Stimulated activated naive B cell treated with anti-CD40 and anti-IgM and Interleukin-4, amounts not matched to agents 10 μg/mL and 1 μg/mL and 100 μg/mL, for 72 hours (primary cell): ENCODE data around the gene LIAS.

Experiments
- ATAC-seq, 2 donors: fragments of 150-1000 bp; cut with Tn5 transposase; replicated peaks; 2 replicates each; pipeline ENCODE4 v1.10.0; 2021; ENCODE audit warnings: moderate library complexity in 1 of 2
- DNase-seq: peaks from one replicate; pipeline ENCODE4 v3.0.0; 2021
- H3K27ac Mint-ChIP-seq: one replicate; pipeline ENCODE4 v1.8.0; 2022; ENCODE audit warnings: mild to moderate bottlenecking, mixed read lengths
- H3K27me3 Mint-ChIP-seq, 2 donors: one replicate each; pipeline ENCODE4 v1.8.0; 2022; ENCODE audit warnings: mixed read lengths in 2 of 2
- H3K36me3 Mint-ChIP-seq, 2 donors: one replicate each; pipeline ENCODE4 v1.8.0; 2022; ENCODE audit warnings: mixed read lengths in 2 of 2, mild to moderate bottlenecking in 1 of 2
- H3K4me1 Mint-ChIP-seq, 2 donors: one replicate each; pipeline ENCODE4 v1.8.0; 2022; ENCODE audit warnings: mixed read lengths in 2 of 2, mild to moderate bottlenecking in 1 of 2
- H3K4me3 Mint-ChIP-seq, 2 donors: one replicate each; pipeline ENCODE4 v1.8.0; 2022; ENCODE audit warnings: mild to moderate bottlenecking in 2 of 2, mixed read lengths in 2 of 2, moderate library complexity in 1 of 2
- H3K9me3 Mint-ChIP-seq, 2 donors: one replicate each; pipeline ENCODE4 v1.8.0; 2022; ENCODE audit warnings: mixed read lengths in 2 of 2, mild to moderate bottlenecking in 1 of 2

The LIAS gene

DNA sequence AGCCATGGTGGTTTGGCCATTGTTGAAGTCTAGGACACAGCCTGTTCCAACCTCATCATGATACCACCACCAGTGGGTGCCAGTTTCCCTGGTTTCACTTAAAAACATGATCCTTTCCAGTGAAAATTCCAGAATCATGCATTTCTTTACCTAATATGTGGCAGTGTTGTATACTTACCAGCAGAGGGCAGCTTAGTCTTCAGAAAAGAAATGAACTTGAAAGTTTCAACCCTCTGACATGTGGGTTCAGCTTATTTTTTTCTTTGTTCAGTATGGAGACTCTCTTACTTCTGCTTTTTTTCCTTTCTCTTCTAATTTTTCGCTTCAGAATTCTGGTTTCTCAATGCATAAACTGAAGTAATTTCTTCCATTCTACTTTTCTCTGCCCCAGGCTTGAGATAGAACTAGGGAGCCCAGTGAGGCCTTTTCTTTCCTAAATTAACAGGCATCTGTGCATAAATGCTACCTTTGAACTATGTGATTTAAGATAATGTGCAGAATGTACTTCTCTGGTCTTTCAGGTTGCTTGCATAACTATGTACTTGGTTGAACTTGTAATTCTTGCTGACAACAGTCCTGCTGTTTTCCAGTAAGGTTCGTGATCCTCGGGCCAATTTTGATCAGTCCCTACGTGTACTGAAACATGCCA lies 10.7 kb downstream of the LIAS start:
- DNase-seq (no peak), ATAC-seq (peak; percentile 95)
- Mint-ChIP-seq H3K4me1 (peaks cover 7 to 12% of the 10 kb centered on the region in 2 donors), H3K9me3 (no peaks in the 10 kb centered on the region), H3K27ac (peak overlapping the region; percentile 16), H3K36me3 (peaks cover 15 to 30% of the 10 kb centered on the region in 2 donors), H3K27me3 (no peaks in the 10 kb centered on the region), H3K4me3 (peak overlapping the region in 1 of 2 donors; percentile 25)

- no peaks in the 10 kb centered on the region for H3K9me3 Mint-ChIP-seq
- H3K36me3 Mint-ChIP-seq: peaks cover 10 to 23% of the 10 kb centered on the region in 2 donors
- DNase-seq (no peak), ATAC-seq (no peak)
- H3K27ac Mint-ChIP-seq: no peak overlapping the region
- H3K4me1 Mint-ChIP-seq: peaks cover 6 to 12% of the 10 kb centered on the region in 2 donors
- H3K4me3 Mint-ChIP-seq: no peak overlapping the region
- H3K27me3 Mint-ChIP-seq: no peaks in the 10 kb centered on the region
Observed at GRCh38 chr4:39470402-39470801, 11.5 kb downstream of the LIAS start.

- Mint-ChIP-seq H3K4me1 (peaks cover 6 to 12% of the 10 kb centered on the region in 2 donors), H3K27ac (no peak overlapping the region), H3K36me3 (peaks cover 10 to 30% of the 10 kb centered on the region in 2 donors), H3K9me3 (no peaks in the 10 kb centered on the region), H3K4me3 (no peak overlapping the region), H3K27me3 (no peaks in the 10 kb centered on the region)
- ATAC-seq (no peak), DNase-seq (no peak)
Observed at GRCh38 chr4:39472396-39472795, 13.5 kb downstream of the LIAS start.

DNA sequence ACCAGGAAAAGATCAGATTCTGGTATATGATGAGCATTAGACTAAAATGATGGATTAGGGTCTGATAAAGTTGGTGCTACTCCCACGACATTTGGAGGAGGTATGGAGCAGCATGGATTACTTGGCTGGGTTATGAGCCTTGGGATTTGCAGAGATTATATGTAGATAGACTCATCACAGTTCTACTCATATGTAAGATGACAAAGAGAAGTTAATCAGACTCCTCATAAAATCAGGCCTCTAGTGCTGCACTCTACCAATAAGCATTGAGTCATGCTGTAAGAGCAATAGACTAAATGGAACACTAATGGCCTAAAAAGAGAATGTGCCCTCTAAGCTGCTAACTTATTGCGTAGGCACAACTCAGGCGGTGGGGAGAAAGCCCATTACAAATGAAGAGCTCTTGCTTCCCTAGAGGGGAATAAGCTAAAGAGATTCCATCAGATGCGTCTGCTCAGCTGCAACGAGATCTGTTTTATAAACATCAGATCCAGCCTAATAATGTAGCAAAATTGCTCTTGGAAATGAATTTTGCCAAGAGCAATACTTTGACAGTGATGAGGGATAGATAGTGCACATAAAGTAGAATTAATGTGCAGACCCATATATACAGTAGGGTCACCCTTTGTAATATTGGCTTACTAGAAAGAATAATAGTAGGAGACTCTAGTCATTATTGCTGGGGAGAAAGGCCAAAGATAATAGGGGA lies 17.5 kb downstream of the LIAS start:
- Mint-ChIP-seq H3K9me3 (no peaks in the 10 kb centered on the region), H3K36me3 (peaks cover 7 to 26% of the 10 kb centered on the region in 2 donors), H3K27ac (no peak overlapping the region), H3K4me1 (no peaks in the 10 kb centered on the region), H3K27me3 (no peaks in the 10 kb centered on the region), H3K4me3 (no peak overlapping the region)
- DNase-seq (no peak), ATAC-seq (no peak)

DNA sequence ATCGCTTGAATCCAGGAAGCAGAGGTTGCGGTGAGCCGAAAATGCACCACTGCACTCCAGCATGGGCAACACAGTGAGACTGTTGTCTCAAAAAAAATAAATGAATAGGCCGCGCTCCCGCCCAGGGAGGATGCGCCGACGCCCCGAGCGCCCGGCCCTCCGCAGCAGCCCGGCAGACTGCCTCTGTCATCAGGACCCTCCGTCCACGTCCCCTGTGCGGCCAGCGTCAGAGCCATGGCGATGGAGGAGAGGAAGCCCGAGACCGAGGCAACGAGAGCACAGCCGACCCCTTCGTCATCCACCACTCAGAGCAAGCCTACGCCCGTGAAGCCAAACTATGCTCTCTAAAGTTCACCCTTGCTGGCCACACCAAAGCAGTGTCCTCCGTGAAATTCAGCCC lies 21.4 kb downstream of the LIAS start:
- DNase-seq (no peak), ATAC-seq (no peak)
- Mint-ChIP-seq H3K36me3 (peaks cover 8 to 22% of the 10 kb centered on the region in 2 donors), H3K4me3 (no peak overlapping the region), H3K27me3 (no peaks in the 10 kb centered on the region), H3K4me1 (no peaks in the 10 kb centered on the region), H3K27ac (no peak overlapping the region), H3K9me3 (peaks cover 7% of the 10 kb centered on the region in 2 donors)

GRCh38 chr4:39480902-39481695 lies 22.2 kb downstream of the LIAS start:
- ATAC-seq (no peak), DNase-seq (no peak)
- H3K4me3 Mint-ChIP-seq: no peak overlapping the region
- no peaks in the 10 kb centered on the region for H3K4me1 Mint-ChIP-seq
- H3K9me3 Mint-ChIP-seq: peaks cover 7% of the 10 kb centered on the region in 2 donors
- no peak overlapping the region for H3K27ac Mint-ChIP-seq
- peaks cover 8 to 19% of the 10 kb centered on the region in 2 donors for H3K36me3 Mint-ChIP-seq
- H3K27me3 Mint-ChIP-seq: no peaks in the 10 kb centered on the region

DNA sequence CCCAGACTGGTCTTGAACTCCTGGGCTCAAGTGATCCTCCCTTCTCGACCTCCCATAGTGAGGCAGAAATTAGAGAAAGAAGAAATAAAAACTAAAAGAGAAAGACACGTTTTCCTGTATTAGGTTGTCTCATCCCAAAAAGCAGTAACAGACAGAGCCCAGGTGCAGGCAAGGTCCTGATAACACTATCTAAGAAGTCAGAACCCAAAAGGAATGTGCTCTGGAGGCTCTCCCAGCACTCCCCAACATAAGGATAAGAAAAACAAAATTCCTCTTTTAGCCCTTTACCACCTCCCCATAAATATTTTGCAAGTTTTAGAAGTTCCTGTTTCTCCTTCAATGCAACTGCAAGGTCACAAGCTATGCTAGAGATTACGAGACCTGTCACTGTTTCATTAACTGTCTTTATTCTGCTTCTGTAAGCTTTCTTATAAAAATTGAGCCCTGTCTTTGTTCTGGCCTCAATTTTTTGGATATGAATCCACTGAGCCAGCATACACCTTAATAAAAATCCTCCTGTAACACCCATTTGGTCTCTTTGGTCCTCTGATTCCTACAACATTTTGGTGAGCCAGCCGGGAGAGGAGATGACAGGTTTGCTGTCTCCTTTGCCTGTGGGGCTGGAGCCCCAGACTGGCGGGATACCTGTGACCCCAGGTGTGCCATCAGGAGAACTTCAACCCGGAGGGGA lies 25.9 kb downstream of the LIAS start:
- Mint-ChIP-seq H3K9me3 (peaks cover 7% of the 10 kb centered on the region in 2 donors), H3K27ac (no peak overlapping the region), H3K4me3 (no peak overlapping the region), H3K36me3 (peaks cover 6 to 11% of the 10 kb centered on the region in 2 donors), H3K4me1 (no peaks in the 10 kb centered on the region), H3K27me3 (no peaks in the 10 kb centered on the region)
- no peak for ATAC-seq
- DNase-seq: no peak

GRCh38 chr4:39486221-39486804 lies 27.5 kb downstream of the LIAS start:
- ATAC-seq (no peak), DNase-seq (no peak)
- peaks cover 7% of the 10 kb centered on the region in 2 donors for H3K9me3 Mint-ChIP-seq
- H3K4me1 Mint-ChIP-seq: no peaks in the 10 kb centered on the region
- H3K27me3 Mint-ChIP-seq: no peaks in the 10 kb centered on the region
- H3K4me3 Mint-ChIP-seq: no peak overlapping the region
- no peak overlapping the region for H3K27ac Mint-ChIP-seq
- peaks cover 4 to 6% of the 10 kb centered on the region in 2 donors for H3K36me3 Mint-ChIP-seq

- Mint-ChIP-seq H3K27me3 (no peaks in the 10 kb centered on the region), H3K4me3 (no peak overlapping the region), H3K9me3 (no peaks in the 10 kb centered on the region), H3K36me3 (no peaks in the 10 kb centered on the region), H3K27ac (no peak overlapping the region), H3K4me1 (no peaks in the 10 kb centered on the region)
- ATAC-seq (no peak), DNase-seq (no peak)
Observed at GRCh38 chr4:39490322-39490721, 31.5 kb downstream of the LIAS start.

- Mint-ChIP-seq H3K9me3 (no peaks in the 10 kb centered on the region), H3K27ac (no peak overlapping the region), H3K4me1 (no peaks in the 10 kb centered on the region), H3K27me3 (no peaks in the 10 kb centered on the region), H3K36me3 (peaks cover 0 to 3% of the 10 kb centered on the region in 2 donors), H3K4me3 (no peak overlapping the region)
- DNase-seq (no peak), ATAC-seq (no peak)
Observed at GRCh38 chr4:39494354-39494753, 35.5 kb downstream of the LIAS start.

GRCh38 chr4:39495446-39496213 lies 36.8 kb downstream of the LIAS start:
- no peaks in the 10 kb centered on the region for H3K27me3 Mint-ChIP-seq
- H3K9me3 Mint-ChIP-seq: no peaks in the 10 kb centered on the region
- H3K4me1 Mint-ChIP-seq: no peaks in the 10 kb centered on the region
- H3K27ac Mint-ChIP-seq: no peak overlapping the region
- peaks cover 4 to 9% of the 10 kb centered on the region in 2 donors for H3K36me3 Mint-ChIP-seq
- DNase-seq: no peak
- no peak for ATAC-seq
- no peak overlapping the region for H3K4me3 Mint-ChIP-seq

- ATAC-seq (no peak), DNase-seq (no peak)
- no peaks in the 10 kb centered on the region for H3K27me3 Mint-ChIP-seq
- H3K4me1 Mint-ChIP-seq: peaks cover 3 to 7% of the 10 kb centered on the region in 2 donors
- H3K27ac Mint-ChIP-seq: no peak overlapping the region
- peaks cover 14 to 17% of the 10 kb centered on the region in 2 donors for H3K36me3 Mint-ChIP-seq
- no peaks in the 10 kb centered on the region for H3K9me3 Mint-ChIP-seq
- no peak overlapping the region for H3K4me3 Mint-ChIP-seq
Observed at GRCh38 chr4:39497909-39498726, 39.3 kb downstream of the LIAS start.

DNA sequence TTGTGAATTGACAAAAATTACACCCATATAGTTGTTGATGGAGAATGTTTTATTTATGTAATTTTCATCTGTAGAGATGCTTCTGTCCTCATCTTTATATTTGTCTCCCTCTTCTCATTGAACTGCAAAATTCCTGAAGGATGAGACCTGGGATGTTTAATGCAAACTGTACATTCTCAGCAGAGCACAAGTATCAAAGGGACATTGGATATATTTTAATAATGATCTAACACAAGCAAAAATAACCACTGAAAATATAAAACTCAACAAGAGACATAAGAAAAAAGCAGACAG lies 39.8 kb downstream of the LIAS start:
- peaks cover 18 to 22% of the 10 kb centered on the region in 2 donors for H3K36me3 Mint-ChIP-seq
- H3K9me3 Mint-ChIP-seq: no peaks in the 10 kb centered on the region
- no peak for ATAC-seq

More for the DNA sequence above, 39.8 kb downstream of the LIAS start:
- Mint-ChIP-seq H3K4me1 (peaks cover 3 to 7% of the 10 kb centered on the region in 2 donors), H3K4me3 (no peak overlapping the region), H3K27me3 (no peaks in the 10 kb centered on the region), H3K27ac (no peak overlapping the region)
- DNase-seq: no peak
